CD4-positive, CD25-positive, alpha-beta regulatory T cell (primary cell): ENCODE measurements around the gene AEN. TPM values are rescaled to one million over a fixed set of nuclear protein-coding genes. Genes with fewer than 3 reads are reported as not detected.

Experiments used
- ATAC-seq, 2 donors: fragments of 150-1000 bp; cut with Tn5 transposase; one replicate each; pipeline ENCODE4 v1.10.0; 2021; ENCODE audit warnings: low read depth in 2 of 2, moderate number of reproducible peaks in 2 of 2, moderate library complexity in 1 of 2
- DNase-seq, 3 donors: peaks; one replicate each; pipeline versions ENCODE4 v3.0.0 to v3.0.0-alpha.2; 2012 to 2022; ENCODE audit warnings: mixed read lengths in 1 of 3
- H3K27ac ChIP-seq: one replicate; pipeline ENCODE4 v1.7.0; 2013; ENCODE audit warnings: mild to moderate bottlenecking, low read length; ENCODE audit not compliant: insufficient read depth, poor library complexity, severe bottlenecking
- H3K27me3 ChIP-seq: one replicate; pipeline ENCODE4 v1.7.0; 2013; ENCODE audit warnings: low read length; ENCODE audit not compliant: control insufficient read depth, insufficient read depth
- H3K36me3 ChIP-seq: one replicate; pipeline ENCODE4 v1.7.0; 2013; ENCODE audit warnings: mild to moderate bottlenecking, low read length, moderate library complexity; ENCODE audit not compliant: control insufficient read depth, insufficient read depth
- H3K4me1 ChIP-seq: 2 replicates; pipeline ENCODE4 v1.7.0; 2013; ENCODE audit warnings: mild to moderate bottlenecking, low read length; ENCODE audit not compliant: insufficient read depth, control insufficient read depth, poor library complexity, severe bottlenecking
- H3K4me3 ChIP-seq: one replicate; pipeline ENCODE4 v1.7.0; 2013; ENCODE audit warnings: low read depth, mild to moderate bottlenecking, low read length, moderate library complexity
- H3K9me3 ChIP-seq, 2 experiments: 1 replicate in 1 of 2; 2 replicates in 1 of 2; pipeline ENCODE4 v1.7.0; 2013; ENCODE audit warnings: low read length in 2 of 2, mild to moderate bottlenecking in 1 of 2, moderate library complexity in 1 of 2; ENCODE audit not compliant: control insufficient read depth in 2 of 2
- H3K27ac Mint-ChIP-seq, 3 donors: one replicate each; pipeline ENCODE4 v1.8.0; 2020 to 2022; ENCODE audit warnings: mild to moderate bottlenecking in 3 of 3, mixed read lengths in 3 of 3, moderate library complexity in 2 of 3
- H3K27me3 Mint-ChIP-seq: one replicate; pipeline ENCODE4 v1.8.0; 2022; ENCODE audit warnings: mild to moderate bottlenecking, mixed read lengths
- H3K36me3 Mint-ChIP-seq: one replicate; pipeline ENCODE4 v1.8.0; 2020; ENCODE audit warnings: mixed read lengths
- H3K4me1 Mint-ChIP-seq, 4 donors: one replicate each; pipeline ENCODE4 v1.8.0; 2020 to 2022; ENCODE audit warnings: mixed read lengths in 4 of 4, mild to moderate bottlenecking in 1 of 4
- H3K4me3 Mint-ChIP-seq, 4 donors: one replicate each; pipeline ENCODE4 v1.8.0; 2020 to 2022; ENCODE audit warnings: mild to moderate bottlenecking in 4 of 4, mixed read lengths in 4 of 4, moderate library complexity in 3 of 4
- H3K9me3 Mint-ChIP-seq, 7 donors: one replicate each; pipeline ENCODE4 v1.8.0; 2020 to 2022; ENCODE audit warnings: mixed read lengths in 7 of 7, mild to moderate bottlenecking in 3 of 7, moderate library complexity in 2 of 7
- polyA plus RNA-seq, 4 donors: library from polyadenylated mRNA; unstranded; fragments of 300-500 nt; fragmentation: Illumina TruSeq; gene quantifications; one replicate each; pipeline ENCODE4 v1.2.3, GENCODE V29; 2021
- total RNA-seq: library from RNA; stranded (reverse); gene quantifications from one replicate; pipeline ENCODE4 v1.2.3, GENCODE V29; 2022

AEN gene
- total and polyA plus RNA-seq, 5 donors from 2014 or later: 28.7 to 52.4 (median 36.1) TPM

DNA sequence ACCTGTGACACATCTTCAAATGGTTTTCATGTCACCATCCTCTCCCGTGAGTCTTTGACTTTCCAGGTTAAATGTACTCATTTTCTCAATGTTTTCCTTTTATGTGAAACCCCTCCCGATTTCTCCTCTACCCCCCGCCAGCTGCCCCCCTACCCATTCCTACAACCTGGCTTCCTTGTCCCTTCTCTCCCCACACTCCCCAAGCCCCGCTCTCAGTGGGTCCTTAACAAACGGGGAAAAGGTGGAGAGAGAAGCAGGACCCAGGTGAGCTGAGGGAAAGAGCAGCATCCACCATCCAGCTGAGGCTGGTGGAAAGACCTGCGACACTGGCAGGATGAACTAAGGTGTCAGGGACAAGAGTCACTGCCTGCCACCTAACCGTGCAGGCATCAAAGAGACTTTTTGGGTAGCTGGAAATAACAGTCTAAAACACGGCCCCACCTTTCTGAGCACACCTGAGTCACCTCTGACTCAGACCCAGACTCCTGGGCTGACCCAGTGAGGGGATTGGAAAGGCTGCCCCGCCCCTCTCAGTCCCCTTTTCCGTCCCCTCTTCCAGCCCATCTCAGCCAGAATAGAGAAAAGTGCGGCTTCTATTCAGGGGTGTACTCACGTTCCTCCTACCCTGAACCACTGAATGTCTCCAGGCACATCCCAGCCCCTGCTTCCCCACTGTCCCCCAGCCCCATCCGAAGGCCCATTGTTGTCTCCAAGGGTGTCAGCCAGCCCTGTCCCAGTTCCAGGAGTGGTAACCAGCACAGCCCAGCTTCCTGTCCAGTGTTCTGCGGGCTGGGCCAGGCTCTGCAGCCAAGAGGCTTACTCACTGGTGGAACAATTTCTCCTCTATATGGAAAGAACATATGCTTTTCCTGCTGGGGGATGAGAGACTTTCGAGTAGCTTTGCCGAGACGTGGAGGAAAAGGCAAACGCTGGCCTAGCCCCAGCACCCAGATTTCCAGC lies 38.1 kb downstream of the AEN start:
- Histone ChIP-seq H3K9me3 (no peaks in the 10 kb centered on the region), H3K27ac (no peak overlapping the region), H3K36me3 (peaks cover 13% of the 10 kb centered on the region), H3K4me1 (peaks cover 39% of the 10 kb centered on the region), H3K27me3 (no peaks in the 10 kb centered on the region), H3K4me3 (no peak overlapping the region)
- Mint-ChIP-seq H3K36me3 (peaks cover 15% of the 10 kb centered on the region), H3K4me1 (peaks cover 5 to 78% (median 42%) of the 10 kb centered on the region in 4 donors), H3K27me3 (no peaks in the 10 kb centered on the region), H3K9me3 (no peaks in the 10 kb centered on the region), H3K27ac (peak overlapping the region; percentile 55 to 85 (median 71)), H3K4me3 (no peak overlapping the region)
- DNase-seq (no peak), ATAC-seq (peak; percentile 17 to 25)

DNA sequence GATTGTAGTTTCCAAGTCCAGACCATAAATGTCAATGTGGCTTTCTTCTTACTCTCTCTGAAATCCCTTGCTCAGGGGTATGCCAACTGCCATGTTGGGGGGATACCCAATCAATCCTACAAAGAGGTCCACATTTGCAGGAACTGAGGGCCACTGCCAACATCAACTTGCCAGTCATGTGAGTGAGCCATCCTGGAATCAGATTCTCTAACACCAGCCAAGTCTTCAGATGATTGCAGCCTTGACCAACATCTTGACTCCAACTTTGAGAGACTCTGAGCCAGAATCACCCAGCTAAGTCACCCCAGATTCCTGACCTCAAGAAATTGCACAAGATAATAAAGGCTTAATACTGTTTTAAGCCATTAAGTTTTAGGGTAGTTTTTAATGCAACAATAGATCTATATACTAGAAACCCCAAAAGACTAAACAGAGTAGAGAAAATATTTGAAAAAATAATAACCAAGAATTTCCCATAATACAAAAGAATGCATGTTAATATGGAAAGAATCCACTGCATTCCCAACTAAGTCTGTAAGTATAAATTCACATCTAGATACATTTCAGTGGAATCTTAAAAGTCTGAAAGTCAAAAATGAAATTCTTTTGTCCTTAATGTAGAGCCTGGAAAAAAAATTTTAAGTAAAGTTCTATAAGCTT lies 40.0 kb downstream of the AEN start:
- Mint-ChIP-seq H3K4me1 (peaks cover 4 to 64% (median 37%) of the 10 kb centered on the region in 4 donors), H3K9me3 (no peaks in the 10 kb centered on the region), H3K36me3 (peaks cover 11% of the 10 kb centered on the region), H3K27me3 (no peaks in the 10 kb centered on the region), H3K4me3 (no peak overlapping the region), H3K27ac (peak overlapping the region in 2 of 3 donors; percentile 66 to 83)
- H3K9me3 ChIP-seq: no peaks in the 10 kb centered on the region
- H3K36me3 ChIP-seq: no peaks in the 10 kb centered on the region
- ATAC-seq (no peak), DNase-seq (no peak)
- no peak overlapping the region for H3K4me3 ChIP-seq
- H3K27me3 ChIP-seq: no peaks in the 10 kb centered on the region
- no peak overlapping the region for H3K27ac ChIP-seq
- peaks cover 22% of the 10 kb centered on the region for H3K4me1 ChIP-seq

DNA sequence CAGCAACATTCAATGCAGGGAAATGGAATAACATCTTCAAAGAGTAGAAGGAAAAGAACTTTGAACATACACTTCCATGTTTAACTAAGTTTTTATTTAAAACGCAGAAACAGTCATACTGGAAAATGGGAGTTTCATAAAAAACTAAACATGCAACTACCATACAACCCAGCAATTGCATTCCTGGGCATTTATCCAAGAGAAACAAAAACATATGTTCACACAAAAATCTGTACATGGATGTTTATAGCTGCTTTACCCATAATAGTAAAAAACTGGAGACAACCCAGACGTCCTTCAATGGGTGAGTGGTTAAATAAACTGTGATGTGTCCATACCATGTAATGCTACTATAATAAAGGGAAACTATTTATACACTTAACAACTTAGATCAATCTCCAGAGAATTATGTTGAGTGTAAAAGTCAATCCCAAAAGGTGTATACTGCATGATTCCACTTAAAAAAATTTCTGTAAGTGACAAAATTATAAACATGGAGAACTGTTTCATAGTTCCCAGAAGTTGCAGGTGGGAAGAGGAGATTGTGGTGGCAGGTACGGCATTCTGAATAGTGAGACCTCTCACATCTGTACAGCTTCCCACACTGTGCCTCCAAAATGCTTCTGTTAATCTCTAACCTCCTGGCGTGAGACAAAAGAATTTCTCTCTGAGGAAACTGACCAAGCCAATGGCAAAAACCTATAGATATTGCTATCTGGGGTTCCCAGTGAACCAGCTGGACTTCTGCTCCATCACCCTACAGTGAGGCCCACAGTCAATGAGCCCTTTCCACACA lies 40.8 kb downstream of the AEN start:
- Histone ChIP-seq H3K27ac (no peak overlapping the region), H3K9me3 (no peaks in the 10 kb centered on the region), H3K4me3 (no peak overlapping the region), H3K27me3 (no peaks in the 10 kb centered on the region), H3K36me3 (no peaks in the 10 kb centered on the region), H3K4me1 (peaks cover 16% of the 10 kb centered on the region)
- Mint-ChIP-seq H3K27me3 (no peaks in the 10 kb centered on the region), H3K4me1 (peaks cover 4 to 58% (median 36%) of the 10 kb centered on the region in 4 donors), H3K27ac (peak overlapping the region in 2 of 3 donors; percentile 1 to 5), H3K4me3 (no peak overlapping the region), H3K9me3 (no peaks in the 10 kb centered on the region), H3K36me3 (peaks cover 11% of the 10 kb centered on the region)
- ATAC-seq (no peak), DNase-seq (no peak)

DNA sequence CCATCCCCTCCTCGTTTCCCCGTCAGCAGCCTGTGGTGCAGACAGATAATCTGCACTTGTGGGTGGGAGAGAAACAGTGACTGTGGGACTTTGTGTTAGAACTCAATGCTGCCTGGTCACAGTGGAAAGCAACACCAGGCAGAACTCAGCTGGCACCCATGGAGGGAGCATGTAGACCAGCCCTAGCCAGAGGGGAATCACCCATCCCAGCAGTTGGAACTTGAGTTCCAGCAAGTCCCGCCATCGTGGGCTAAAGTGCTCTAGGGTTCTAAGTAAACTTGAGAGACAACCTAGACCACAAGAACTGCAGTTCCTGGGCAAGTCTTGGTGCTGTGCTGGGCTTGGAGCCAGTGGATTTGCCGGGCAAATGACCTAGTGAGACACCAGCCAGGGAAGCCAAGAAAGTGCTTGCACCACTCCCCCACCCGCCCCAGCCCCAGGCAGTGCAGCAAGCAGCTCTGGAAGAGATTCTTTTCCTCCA lies 42.0 kb downstream of the AEN start:
- H3K27ac Mint-ChIP-seq: peak overlapping the region in 2 of 3 donors; percentile 78 to 85
- peaks cover 0 to 3% (median 0%) of the 10 kb centered on the region in 7 donors for H3K9me3 Mint-ChIP-seq
- Histone ChIP-seq H3K27me3 (no peaks in the 10 kb centered on the region), H3K4me3 (no peak overlapping the region), H3K4me1 (peaks cover 7% of the 10 kb centered on the region), H3K9me3 (no peaks in the 10 kb centered on the region), H3K27ac (no peak overlapping the region), H3K36me3 (no peaks in the 10 kb centered on the region)
- H3K4me1 Mint-ChIP-seq: peaks cover 4 to 47% (median 28%) of the 10 kb centered on the region in 4 donors
- no peaks in the 10 kb centered on the region for H3K27me3 Mint-ChIP-seq
- H3K4me3 Mint-ChIP-seq: peak overlapping the region in 1 of 4 donors; percentile 19
- peaks cover 7% of the 10 kb centered on the region for H3K36me3 Mint-ChIP-seq
- DNase-seq: no peak
- no peak for ATAC-seq

DNA sequence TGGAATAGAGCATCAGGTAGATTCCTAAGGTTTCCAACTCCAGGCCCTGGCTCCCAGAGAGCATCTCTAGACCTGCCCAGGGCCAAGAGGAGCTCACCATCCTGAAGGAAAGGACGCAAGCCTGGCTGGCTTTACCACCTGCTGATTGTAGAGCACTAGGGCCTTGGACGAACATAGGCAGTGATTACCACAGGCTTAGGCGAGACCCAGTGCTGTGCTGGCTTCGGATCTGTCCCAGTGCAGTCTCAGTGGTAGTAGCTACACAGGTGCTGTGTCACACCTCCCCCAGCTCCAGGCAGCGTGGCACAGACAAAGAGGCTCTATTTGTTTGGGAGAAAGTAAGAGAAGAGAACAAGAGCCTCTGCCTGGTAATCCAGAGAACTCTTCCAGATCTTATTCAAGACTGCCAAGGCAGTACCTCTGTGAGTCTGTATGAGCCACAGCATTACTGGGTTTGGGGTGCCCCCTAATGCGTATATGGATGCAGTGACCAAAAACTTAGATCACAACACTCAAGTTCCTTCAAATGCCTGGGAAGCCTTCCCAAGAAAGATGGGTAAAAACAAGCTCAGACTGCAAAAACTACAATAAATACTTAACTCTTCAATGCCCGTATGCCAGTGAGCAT lies 43.1 kb downstream of the AEN start:
- Histone ChIP-seq H3K27ac (no peak overlapping the region), H3K4me3 (no peak overlapping the region), H3K9me3 (no peaks in the 10 kb centered on the region), H3K4me1 (no peaks in the 10 kb centered on the region), H3K36me3 (no peaks in the 10 kb centered on the region), H3K27me3 (no peaks in the 10 kb centered on the region)
- peaks cover 7% of the 10 kb centered on the region for H3K36me3 Mint-ChIP-seq
- peaks cover under 1% of the 10 kb centered on the region for H3K27me3 Mint-ChIP-seq
- peak; percentile 72 to 87 for ATAC-seq
- H3K4me3 Mint-ChIP-seq: no peak overlapping the region
- DNase-seq: peak; percentile 26 to 77 (median 62)
- peaks cover 4 to 37% (median 22%) of the 10 kb centered on the region in 4 donors for H3K4me1 Mint-ChIP-seq
- peak overlapping the region; percentile 78 to 89 (median 85) for H3K27ac Mint-ChIP-seq
- H3K9me3 Mint-ChIP-seq: peaks cover 0 to 4% (median 0%) of the 10 kb centered on the region in 7 donors

DNA sequence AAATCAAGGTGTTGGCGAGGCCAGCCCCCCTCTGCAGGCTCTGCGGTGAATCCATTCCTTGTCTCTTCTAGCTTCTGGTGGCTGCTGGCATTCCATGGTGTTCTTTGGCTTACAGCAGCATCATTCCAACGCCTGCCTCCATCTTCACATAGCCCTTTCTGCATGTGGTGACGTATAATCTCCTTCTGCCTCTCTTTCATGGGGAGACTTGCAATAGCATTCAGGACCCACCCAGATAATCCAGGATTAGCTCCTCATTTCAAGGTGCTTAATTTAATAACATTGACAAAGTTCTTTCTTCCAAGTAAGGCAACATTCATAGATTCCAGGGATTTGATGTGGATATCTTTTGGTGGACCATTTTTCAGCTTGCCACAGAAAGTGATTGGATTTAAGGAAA lies 53.5 kb downstream of the AEN start:
- no peaks in the 10 kb centered on the region for H3K9me3 ChIP-seq
- peaks cover 15% of the 10 kb centered on the region for H3K27me3 ChIP-seq
- ATAC-seq (no peak), DNase-seq (no peak)
- H3K9me3 Mint-ChIP-seq: peaks cover 0 to 5% (median 3%) of the 10 kb centered on the region in 7 donors
- no peaks in the 10 kb centered on the region for H3K36me3 Mint-ChIP-seq
- no peak overlapping the region for H3K27ac ChIP-seq
- H3K36me3 ChIP-seq: no peaks in the 10 kb centered on the region
- H3K27me3 Mint-ChIP-seq: peaks cover 55% of the 10 kb centered on the region
- no peak overlapping the region for H3K4me3 Mint-ChIP-seq
- no peaks in the 10 kb centered on the region for H3K4me1 ChIP-seq
- H3K4me1 Mint-ChIP-seq: peaks cover 0 to 4% (median 0%) of the 10 kb centered on the region in 4 donors
- H3K4me3 ChIP-seq: no peak overlapping the region
- H3K27ac Mint-ChIP-seq: no peak overlapping the region

DNA sequence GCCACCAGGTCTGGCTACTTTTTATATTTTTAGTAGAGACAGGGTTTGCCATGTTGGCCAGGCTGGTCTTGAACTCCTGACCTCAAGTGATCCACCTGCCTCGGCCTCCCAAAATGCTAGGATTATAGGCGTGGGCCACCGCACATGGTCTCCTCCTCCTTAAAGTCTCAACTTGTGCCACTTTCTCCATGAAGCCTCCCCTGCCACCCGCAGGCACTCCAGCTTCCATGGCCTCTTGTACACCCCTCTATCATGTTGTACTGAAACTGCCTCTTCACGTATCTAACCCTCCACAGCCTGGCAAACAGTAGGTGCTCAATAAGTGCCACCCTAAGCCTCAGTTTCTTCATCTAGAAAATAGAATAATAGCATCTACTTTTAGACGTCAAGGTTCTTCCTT lies 57.6 kb downstream of the AEN start:
- Histone ChIP-seq H3K9me3 (no peaks in the 10 kb centered on the region), H3K36me3 (no peaks in the 10 kb centered on the region), H3K4me3 (no peak overlapping the region), H3K4me1 (no peaks in the 10 kb centered on the region), H3K27me3 (peaks cover 7% of the 10 kb centered on the region), H3K27ac (no peak overlapping the region)
- DNase-seq (no peak), ATAC-seq (no peak)
- H3K4me3 Mint-ChIP-seq: no peak overlapping the region
- no peak overlapping the region for H3K27ac Mint-ChIP-seq
- no peaks in the 10 kb centered on the region for H3K36me3 Mint-ChIP-seq
- peaks cover 0 to 4% (median 0%) of the 10 kb centered on the region in 4 donors for H3K4me1 Mint-ChIP-seq
- peaks cover 0 to 2% (median 0%) of the 10 kb centered on the region in 7 donors for H3K9me3 Mint-ChIP-seq
- H3K27me3 Mint-ChIP-seq: peaks cover 28% of the 10 kb centered on the region
